Naive thymus-derived CD4-positive, alpha-beta T cell (primary cell): ENCODE data around the gene ARSD. TPM values are rescaled to one million over a fixed set of nuclear protein-coding genes. Genes with fewer than 3 reads are reported as not detected.

Experiments
- ATAC-seq: fragments of 150-1000 bp; cut with Tn5 transposase; 2 replicates; pipeline ENCODE4 v1.10.0; 2021; ENCODE audit warnings: mild to moderate bottlenecking, moderate library complexity
- CTCF ChIA-PET: fragments of 350-600 bp; sonication (Branson Sonifier 250); formaldehyde crosslinking; loops from one replicate; lab custom pipeline; 2021; ENCODE audit warnings: antibody characterized with exemption; lab: Charles Lee
- POLR2A ChIA-PET: fragments of 350-600 bp; sonication (Branson Sonifier 250); formaldehyde crosslinking; loops from one replicate; lab custom pipeline; 2021; ENCODE audit warnings: antibody characterized with exemption, inconsistent platforms; lab: Charles Lee
- DNase-seq, 9 donors: peaks; one replicate each; pipeline versions ENCODE4 v3.0.0 to v3.0.0-alpha.2; 2020 to 2022; ENCODE audit warnings: mixed read lengths in 1 of 9
- H3K27ac ChIP-seq: one replicate; pipeline ENCODE4 v1.7.0; 2013; ENCODE audit warnings: mild to moderate bottlenecking, low read depth, low read length, moderate library complexity
- H3K27me3 ChIP-seq, 2 donors: one replicate each; pipeline ENCODE4 v1.7.0; 2013; ENCODE audit warnings: low read length in 2 of 2, mild to moderate bottlenecking in 2 of 2, moderate library complexity in 2 of 2; ENCODE audit not compliant: control insufficient read depth in 2 of 2, insufficient read depth in 2 of 2
- H3K36me3 ChIP-seq, 3 experiments: 1 replicate in 2 of 3; 2 replicates in 1 of 3; pipeline ENCODE4 v1.7.0; 2013; ENCODE audit warnings: low read length in 3 of 3, mild to moderate bottlenecking in 3 of 3, moderate library complexity in 1 of 3; ENCODE audit not compliant: insufficient read depth in 3 of 3, control insufficient read depth in 2 of 3
- H3K4me1 ChIP-seq, 2 donors: one replicate each; pipeline ENCODE4 v1.7.0; 2013; ENCODE audit warnings: low read length in 2 of 2, mild to moderate bottlenecking in 2 of 2, moderate library complexity in 1 of 2; ENCODE audit not compliant: control insufficient read depth in 2 of 2, insufficient read depth in 2 of 2
- H3K4me3 ChIP-seq: 2 replicates; pipeline ENCODE4 v1.7.0; 2013; ENCODE audit warnings: mild to moderate bottlenecking, low read length
- H3K9me3 ChIP-seq, 3 experiments: 1 replicate in 2 of 3; 2 replicates in 1 of 3; pipeline ENCODE4 v1.7.0; 2013; ENCODE audit warnings: low read length in 3 of 3; ENCODE audit not compliant: control insufficient read depth in 2 of 3
- H3K27ac Mint-ChIP-seq, 9 donors: one replicate each; pipeline ENCODE4 v1.8.0; 2020 to 2022; ENCODE audit warnings: mixed read lengths in 9 of 9, mild to moderate bottlenecking in 8 of 9, moderate library complexity in 5 of 9, inconsistent platforms in 2 of 9
- H3K27me3 Mint-ChIP-seq, 5 donors: one replicate each; pipeline ENCODE4 v1.8.0; 2021 to 2022; ENCODE audit warnings: mixed read lengths in 5 of 5, mild to moderate bottlenecking in 1 of 5
- H3K36me3 Mint-ChIP-seq, 5 donors: one replicate each; pipeline ENCODE4 v1.8.0; 2020 to 2022; ENCODE audit warnings: mixed read lengths in 5 of 5, mild to moderate bottlenecking in 3 of 5, inconsistent platforms in 1 of 5
- H3K4me1 Mint-ChIP-seq, 7 donors: one replicate each; pipeline ENCODE4 v1.8.0; 2020 to 2022; ENCODE audit warnings: mixed read lengths in 7 of 7, mild to moderate bottlenecking in 3 of 7, inconsistent platforms in 1 of 7
- H3K4me3 Mint-ChIP-seq, 10 donors: one replicate each; pipeline ENCODE4 v1.8.0; 2020 to 2022; ENCODE audit warnings: mild to moderate bottlenecking in 10 of 10, mixed read lengths in 10 of 10, moderate library complexity in 6 of 10, inconsistent platforms in 2 of 10
- H3K9me3 Mint-ChIP-seq, 11 donors: one replicate each; pipeline ENCODE4 v1.8.0; 2020 to 2022; ENCODE audit warnings: mixed read lengths in 11 of 11, mild to moderate bottlenecking in 4 of 11, inconsistent platforms in 1 of 11, moderate library complexity in 1 of 11
- intact Hi-C, 2 donors: fragments of 100-400 bp; cut with micrococcal nuclease; formaldehyde crosslinking; loops; one replicate each; pipeline ENCODE4 v1.15.1; 2023
- polyA plus RNA-seq, 2 donors: library from polyadenylated mRNA; unstranded; fragments of 300-500 nt; fragmentation: Illumina TruSeq; gene quantifications; one replicate each; pipeline ENCODE4 v1.2.3, GENCODE V29; 2021
- total RNA-seq, 6 experiments: library from RNA in 5 of 6; stranded (reverse) in 5 of 6; gene quantifications; 1 replicate in 5 of 6; 2 replicates in 1 of 6; pipeline ENCODE4 v1.2.3 and lab custom pipeline; 2021 to 2026

The ARSD gene
- total and polyA plus RNA-seq, 7 experiments from 2014 or later, result 0.97 to 8.9 (median 2.0) TPM

DNA sequence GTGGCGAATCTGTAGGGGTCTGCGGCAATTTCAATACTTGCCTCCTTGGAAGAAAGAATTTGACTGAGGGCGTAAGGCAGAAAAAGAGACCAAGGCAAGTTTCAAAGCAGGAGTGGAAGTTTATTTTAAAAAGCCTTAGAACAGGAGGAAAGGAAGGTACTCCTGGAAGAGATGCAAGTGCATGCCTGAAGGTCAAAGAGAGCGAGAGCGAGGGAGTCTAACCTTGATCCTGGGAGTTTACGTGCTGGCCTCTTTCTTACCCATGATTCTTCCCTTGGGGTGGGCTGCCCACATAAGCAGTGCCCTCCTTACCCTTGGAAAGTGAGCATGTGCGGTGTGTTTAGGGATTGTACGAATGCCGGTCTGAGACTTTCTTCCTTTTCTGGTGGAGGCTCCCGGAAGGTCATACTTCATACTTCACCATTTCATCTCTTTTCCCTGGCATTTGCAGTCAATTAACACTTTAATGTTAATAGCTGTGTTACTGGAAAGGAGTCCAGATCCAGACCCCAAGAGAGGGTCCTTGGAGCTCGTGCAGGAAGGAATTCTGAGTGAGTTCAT is 40.0 kb downstream of the ARSD start:
- Histone ChIP-seq H3K4me1 (no peaks in the 10 kb centered on the region), H3K36me3 (no peaks in the 10 kb centered on the region), H3K27ac (no peak overlapping the region), H3K9me3 (no peaks in the 10 kb centered on the region), H3K27me3 (no peaks in the 10 kb centered on the region), H3K4me3 (peak overlapping the region; percentile 44)
- Mint-ChIP-seq H3K27ac (peak overlapping the region in 4 of 9 donors; percentile 15 to 69 (median 60)), H3K36me3 (no peaks in the 10 kb centered on the region), H3K9me3 (peaks cover 0 to 7% (median 0%) of the 10 kb centered on the region in 11 donors), H3K4me3 (peak overlapping the region; percentile 81 to 90 (median 85)), H3K27me3 (peaks cover 0 to 5% (median 1%) of the 10 kb centered on the region in 5 donors), H3K4me1 (peaks cover 0 to 22% (median 11%) of the 10 kb centered on the region in 7 donors)
- ATAC-seq (no peak), DNase-seq (no peak)
- intact Hi-C loops, result no loop called here
- CTCF ChIA-PET, result no interaction called here
- POLR2A ChIA-PET, result no interaction called here

DNA sequence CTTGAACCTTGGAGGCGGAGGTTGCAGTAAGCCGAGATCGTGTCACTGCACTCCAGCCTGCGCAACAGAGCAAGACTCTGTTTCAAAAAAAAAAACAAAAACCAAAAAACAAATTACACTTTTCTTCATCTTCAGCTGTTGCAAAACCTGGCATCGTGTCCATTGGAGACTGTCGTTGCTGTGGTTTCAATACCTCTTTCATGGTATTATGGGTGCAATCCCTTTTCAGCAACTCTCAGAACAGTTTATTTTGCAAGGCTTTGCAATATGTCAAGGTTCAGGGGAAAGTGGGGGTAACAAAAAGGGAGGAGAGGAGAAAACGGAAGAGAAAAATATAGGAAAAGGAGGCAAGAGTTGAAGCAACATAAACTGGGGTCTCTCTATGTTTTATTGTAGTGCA is 40.8 kb downstream of the ARSD start:
- Histone ChIP-seq H3K27me3 (no peaks in the 10 kb centered on the region), H3K4me3 (no peak overlapping the region), H3K27ac (no peak overlapping the region), H3K4me1 (no peaks in the 10 kb centered on the region), H3K9me3 (no peaks in the 10 kb centered on the region), H3K36me3 (no peaks in the 10 kb centered on the region)
- DNase-seq, result no peak
- intact Hi-C loops, result no loop called here
- no peak for ATAC-seq
- ChIA-PET POLR2A (interaction anchor here (0.6 kb wide), 1 partner anchor 18 kb away, joined by 4 read pairs; no protein-coding TSS in a partner anchor), CTCF (no interaction called here)
- H3K9me3 Mint-ChIP-seq, result peaks cover 0 to 7% (median 0%) of the 10 kb centered on the region in 11 donors
- H3K36me3 Mint-ChIP-seq, result no peaks in the 10 kb centered on the region
- no peak overlapping the region for H3K27ac Mint-ChIP-seq
- H3K4me3 Mint-ChIP-seq, result peak overlapping the region in 7 of 10 donors; percentile 40 to 90 (median 81)
- H3K27me3 Mint-ChIP-seq, result peaks cover 0 to 5% (median 1%) of the 10 kb centered on the region in 5 donors
- H3K4me1 Mint-ChIP-seq, result peaks cover 0 to 22% (median 11%) of the 10 kb centered on the region in 7 donors

DNA sequence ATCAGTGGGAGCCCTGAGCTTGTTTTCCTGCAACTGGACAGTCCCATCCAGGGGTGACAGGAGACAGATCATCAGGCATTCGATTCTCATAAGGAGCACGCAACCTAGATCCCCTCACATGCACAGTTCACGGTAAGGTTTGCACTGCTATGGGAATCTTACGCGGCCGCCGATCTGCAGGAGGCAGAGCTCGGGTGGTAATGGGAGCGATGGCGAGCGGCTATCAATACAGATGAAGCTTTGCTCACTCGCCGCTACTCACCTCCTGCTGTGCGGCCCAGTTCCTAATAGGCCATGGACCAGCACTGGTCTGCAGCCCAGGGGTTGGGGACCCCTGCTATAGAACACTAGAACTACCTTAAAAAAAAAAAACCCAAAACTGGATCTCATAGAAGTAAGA is 45.4 kb downstream of the ARSD start:
- peaks cover 0 to 12% (median 4%) of the 10 kb centered on the region in 5 donors for H3K27me3 Mint-ChIP-seq
- ATAC-seq (no peak), DNase-seq (no peak)
- no peaks in the 10 kb centered on the region for H3K9me3 ChIP-seq
- H3K9me3 Mint-ChIP-seq, result peaks cover 0 to 2% (median 0%) of the 10 kb centered on the region in 11 donors
- ChIA-PET POLR2A (no interaction called here), CTCF (no interaction called here)
- H3K36me3 Mint-ChIP-seq, result no peaks in the 10 kb centered on the region
- no peak overlapping the region for H3K4me3 Mint-ChIP-seq
- intact Hi-C loops, result no loop called here
- H3K27ac ChIP-seq, result no peak overlapping the region
- H3K27me3 ChIP-seq, result no peaks in the 10 kb centered on the region
- peaks cover 0 to 6% (median 4%) of the 10 kb centered on the region in 7 donors for H3K4me1 Mint-ChIP-seq
- no peak overlapping the region for H3K27ac Mint-ChIP-seq
- H3K36me3 ChIP-seq, result no peaks in the 10 kb centered on the region
- H3K4me1 ChIP-seq, result no peaks in the 10 kb centered on the region
- H3K4me3 ChIP-seq, result no peak overlapping the region

DNA sequence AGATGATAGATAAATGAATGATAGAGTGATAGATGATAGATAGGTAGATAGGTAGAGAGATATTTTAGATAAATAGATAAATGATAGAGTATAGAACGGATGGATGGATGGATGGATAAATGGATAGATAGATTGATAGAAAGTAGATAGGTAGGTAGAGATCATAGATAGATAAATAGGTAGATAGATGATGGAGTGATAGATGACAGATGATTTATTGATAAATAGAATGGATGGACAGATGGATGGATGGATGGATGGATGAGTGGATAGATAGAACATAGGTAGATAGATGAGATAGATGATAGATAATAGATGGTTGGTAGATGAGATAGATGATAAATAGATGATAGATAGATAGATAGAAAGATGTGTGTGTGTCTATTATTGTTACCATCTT is 49.5 kb downstream of the ARSD start:
- peaks cover 0 to 2% (median 0%) of the 10 kb centered on the region in 11 donors for H3K9me3 Mint-ChIP-seq
- H3K36me3 ChIP-seq, result no peaks in the 10 kb centered on the region
- H3K4me1 Mint-ChIP-seq, result no peaks in the 10 kb centered on the region
- ChIA-PET CTCF (no interaction called here), POLR2A (no interaction called here)
- no peak overlapping the region for H3K27ac Mint-ChIP-seq
- intact Hi-C loops, result loop anchor here in 1 of 2 donors (10.0 kb wide), 1 partner anchor 755 kb away; no protein-coding TSS in a partner anchor
- H3K4me1 ChIP-seq, result no peaks in the 10 kb centered on the region
- H3K4me3 Mint-ChIP-seq, result no peak overlapping the region
- H3K36me3 Mint-ChIP-seq, result no peaks in the 10 kb centered on the region
- H3K27me3 Mint-ChIP-seq, result peaks cover 0 to 11% (median 0%) of the 10 kb centered on the region in 5 donors
- H3K9me3 ChIP-seq, result no peaks in the 10 kb centered on the region
- H3K4me3 ChIP-seq, result no peak overlapping the region
- no peak for ATAC-seq
- H3K27me3 ChIP-seq, result no peaks in the 10 kb centered on the region
- no peak overlapping the region for H3K27ac ChIP-seq
- DNase-seq, result no peak

DNA sequence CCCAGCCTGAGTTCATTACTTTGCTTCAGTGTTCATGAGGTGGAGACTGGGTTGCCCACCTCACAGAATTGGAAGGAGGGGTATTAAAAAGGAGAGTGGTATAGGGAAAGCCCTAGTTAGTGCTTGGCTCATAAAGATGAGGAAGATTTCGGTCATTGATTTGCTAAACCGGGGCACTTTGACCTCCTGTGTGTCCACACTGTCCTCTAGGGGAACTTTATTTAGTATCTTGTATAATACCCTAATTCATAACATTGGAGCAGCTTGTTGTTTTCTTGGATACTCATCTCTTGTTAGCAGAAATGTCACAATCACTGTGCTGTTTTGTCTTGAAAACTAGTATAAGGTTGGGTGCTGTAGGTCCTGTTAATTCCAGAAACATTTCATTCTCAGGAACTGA is 50.6 kb downstream of the ARSD start:
- Mint-ChIP-seq H3K27ac (no peak overlapping the region), H3K4me1 (no peaks in the 10 kb centered on the region), H3K36me3 (no peaks in the 10 kb centered on the region), H3K4me3 (no peak overlapping the region), H3K27me3 (peaks cover 0 to 11% (median under 1%) of the 10 kb centered on the region in 5 donors), H3K9me3 (peaks cover 0 to 6% (median 0%) of the 10 kb centered on the region in 11 donors)
- Histone ChIP-seq H3K27me3 (no peaks in the 10 kb centered on the region), H3K27ac (no peak overlapping the region), H3K9me3 (no peaks in the 10 kb centered on the region), H3K4me3 (no peak overlapping the region), H3K36me3 (no peaks in the 10 kb centered on the region), H3K4me1 (no peaks in the 10 kb centered on the region)
- DNase-seq (no peak), ATAC-seq (no peak)
- intact Hi-C loops, result loop anchor here in 1 of 2 donors (10.0 kb wide), 1 partner anchor 756 kb away; no protein-coding TSS in a partner anchor
- POLR2A ChIA-PET, result no interaction called here
- CTCF ChIA-PET, result no interaction called here

DNA sequence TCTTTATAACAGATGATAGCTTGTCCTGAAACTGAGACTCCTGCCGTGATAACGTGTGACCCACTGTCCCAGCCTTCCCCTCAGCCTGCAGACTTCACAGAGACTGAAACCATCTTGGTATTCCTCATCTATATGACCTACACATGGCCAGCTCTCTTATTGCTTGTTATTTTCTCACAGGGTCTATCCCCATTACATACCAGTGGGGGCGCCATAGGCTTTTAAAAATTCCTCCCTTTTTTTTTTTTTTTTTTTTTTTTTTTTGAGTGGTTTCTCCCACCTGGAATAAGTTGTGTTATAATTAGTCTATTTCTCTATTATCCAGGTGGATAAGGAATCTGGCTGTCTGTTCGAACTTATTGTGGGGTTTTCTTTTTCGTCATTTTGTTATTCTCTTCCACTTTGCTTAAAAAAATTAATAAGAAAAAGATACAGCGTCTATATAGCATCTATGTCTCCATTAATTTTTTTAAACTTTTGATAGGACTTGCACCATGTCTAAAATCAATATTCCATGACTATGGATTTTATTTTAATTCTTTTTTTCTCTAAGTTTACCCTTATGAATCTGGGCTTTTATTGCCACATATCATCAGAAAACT is 53.2 kb downstream of the ARSD start:
- Mint-ChIP-seq H3K4me3 (no peak overlapping the region), H3K9me3 (peaks cover 0 to 7% (median 0%) of the 10 kb centered on the region in 11 donors), H3K27ac (no peak overlapping the region), H3K36me3 (no peaks in the 10 kb centered on the region), H3K4me1 (no peaks in the 10 kb centered on the region), H3K27me3 (peaks cover 0 to 12% (median 5%) of the 10 kb centered on the region in 5 donors)
- Histone ChIP-seq H3K27me3 (no peaks in the 10 kb centered on the region), H3K27ac (no peak overlapping the region), H3K9me3 (no peaks in the 10 kb centered on the region), H3K4me1 (no peaks in the 10 kb centered on the region), H3K36me3 (no peaks in the 10 kb centered on the region), H3K4me3 (no peak overlapping the region)
- intact Hi-C loops, result loop anchor here in 1 of 2 donors (10.0 kb wide), 1 partner anchor 759 kb away; no protein-coding TSS in a partner anchor
- CTCF ChIA-PET, result no interaction called here
- ATAC-seq, result no peak
- no peak for DNase-seq
- POLR2A ChIA-PET, result no interaction called here
